HepG2 (cell line): ENCODE results near the gene CMPK2.

Experiments used
- NFIC ChIP-seq: IDR thresholded peaks from 2 replicates; pipeline ENCODE4 v1.6.1; 2012; ENCODE audit warnings: mild to moderate bottlenecking, low read length, inconsistent platforms
- RAD21 ChIP-seq: fragments of 450-650 bp; formaldehyde crosslinking; IDR thresholded peaks from 2 replicates; pipeline ENCODE4 v1.5.0; 2020; ENCODE audit warnings: mild to moderate bottlenecking
- SMC3 ChIP-seq: IDR thresholded peaks from 2 replicates; pipeline ENCODE4 v1.6.1; 2011; ENCODE audit warnings: low read length, improper control_type of control experiment
- TEAD2 ChIP-seq: sonication (generic); formaldehyde crosslinking; IDR thresholded peaks from 2 replicates; pipeline ENCODE4 v1.9.0; 2021; ENCODE audit warnings: missing genetic modification reagents
- ZNF256 ChIP-seq: sonication (generic); formaldehyde crosslinking; conservative IDR thresholded peaks from 2 replicates; pipeline ENCODE4 v1.4.0; 2020; ENCODE audit warnings: missing genetic modification reagents
- ZNF362 ChIP-seq: sonication (generic); formaldehyde crosslinking; IDR thresholded peaks from 2 replicates; pipeline ENCODE4 v1.4.0; 2020; ENCODE audit warnings: missing genetic modification reagents, mild to moderate bottlenecking, borderline replicate concordance

- no peak for TF ChIP-seq SMC3
- TF ChIP-seq ZNF362 = no peak
- TF ChIP-seq TEAD2 = no peak
- no peak for TF ChIP-seq ZNF256 (CRISPR knock-in tag)
- no peak for TF ChIP-seq NFIC
- TF ChIP-seq RAD21 (CRISPR knock-in tag) = no peak
Measured at GRCh38 chr2:6824962-6825361, 40.7 kb downstream of the CMPK2 start.
